PFSK-1 (cell line): Measurements from ENCODE around the gene ARHGEF10L.

ENCODE experiments used
- FOXP2 ChIP-seq: optimal IDR thresholded peaks from 2 replicates; pipeline ENCODE3; 2011; ENCODE audit warnings: borderline replicate concordance, control low read depth, inconsistent platforms; ENCODE audit not compliant: insufficient read depth; ENCODE audit errors: extremely low read length, extremely low read depth
- POLR2AphosphoS5 ChIP-seq: IDR thresholded peaks from 2 replicates; pipeline ENCODE4 v1.6.1; 2012; ENCODE audit warnings: low read depth, mild to moderate bottlenecking, control low read depth, low read length, moderate library complexity
- SIN3A ChIP-seq: IDR thresholded peaks from 2 replicates; pipeline ENCODE4 v1.6.1; 2012; ENCODE audit warnings: mild to moderate bottlenecking, low read length, moderate library complexity, borderline replicate concordance; ENCODE audit not compliant: insufficient read depth
- TAF1 ChIP-seq: IDR thresholded peaks from 2 replicates; pipeline ENCODE4 v1.6.1; 2012; ENCODE audit warnings: low read length, control low read depth, borderline replicate concordance; ENCODE audit not compliant: insufficient read depth
- TF ChIP-seq, protein P1 (sequence below), 2 experiments: IDR thresholded peaks; 2 replicates each; pipeline versions ENCODE4 v1.6.1 to v1.8.0; 2011 to 2012; ENCODE audit warnings: low read depth in 2 of 2, low read length in 2 of 2, control low read depth in 1 of 2, inconsistent platforms in 1 of 2, mild to moderate bottlenecking in 1 of 2, moderate library complexity in 1 of 2; ENCODE audit not compliant: insufficient read depth in 1 of 2

Gene ARHGEF10L

DNA sequence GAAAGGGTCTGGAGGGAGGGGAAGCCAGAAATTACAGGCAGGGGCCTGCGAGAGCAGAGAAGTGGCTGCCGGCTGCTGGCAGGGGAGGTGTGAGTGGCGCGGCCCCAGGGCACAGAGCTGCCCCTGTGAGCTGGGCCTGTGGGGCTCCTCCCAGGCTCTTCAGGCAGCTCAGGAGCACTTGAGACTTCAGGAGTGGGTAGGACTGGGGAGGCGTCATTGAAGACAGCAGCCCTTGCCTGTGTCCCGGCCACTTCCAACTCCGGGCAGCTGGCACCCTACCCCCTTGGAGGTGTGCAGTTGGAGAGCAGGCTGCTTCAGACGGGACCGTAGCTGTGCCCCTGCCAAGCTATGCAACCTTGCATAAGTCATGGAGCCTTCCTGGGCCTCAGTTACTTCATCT is 128.1 kb downstream of the ARHGEF10L start:
- no peak for TF ChIP-seq SIN3A
- no peak for TF ChIP-seq POLR2AphosphoS5

GRCh38 chr1:17668195-17668594 is 128.7 kb downstream of the ARHGEF10L start:
- TF ChIP-seq POLR2AphosphoS5 (no peak), SIN3A (no peak), FOXP2 (no peak), TAF1 (no peak)

DNA sequence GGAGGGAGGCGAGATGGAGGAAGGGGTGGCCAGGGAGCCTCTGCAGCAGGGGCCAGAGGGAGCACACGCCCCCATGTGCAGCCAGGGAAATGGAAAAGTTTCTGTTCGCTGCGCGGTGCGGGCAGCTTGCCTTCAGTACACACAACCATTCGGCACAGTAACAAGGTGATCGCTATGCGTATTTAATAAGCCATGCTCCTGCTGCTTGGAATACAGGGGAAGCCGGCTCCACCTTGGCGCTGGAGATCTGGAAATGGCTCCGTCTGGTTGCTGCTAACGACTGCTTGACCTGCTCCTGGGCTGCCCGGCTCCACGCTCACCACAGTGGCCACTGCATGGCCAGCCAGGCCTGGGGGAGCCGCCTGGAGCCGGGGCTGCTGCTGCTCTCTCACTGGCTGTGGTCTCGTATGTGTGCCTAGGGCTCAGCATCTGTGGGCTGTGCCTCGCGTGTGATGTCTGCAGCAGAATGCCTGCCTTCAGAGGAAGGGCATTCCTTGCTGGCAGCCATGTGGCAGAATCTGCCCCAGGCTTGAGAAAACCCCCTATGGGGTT is 129.2 kb downstream of the ARHGEF10L start:
- TF ChIP-seq TAF1 = no peak
- TF ChIP-seq SIN3A = no peak
- TF ChIP-seq, protein P1, sequence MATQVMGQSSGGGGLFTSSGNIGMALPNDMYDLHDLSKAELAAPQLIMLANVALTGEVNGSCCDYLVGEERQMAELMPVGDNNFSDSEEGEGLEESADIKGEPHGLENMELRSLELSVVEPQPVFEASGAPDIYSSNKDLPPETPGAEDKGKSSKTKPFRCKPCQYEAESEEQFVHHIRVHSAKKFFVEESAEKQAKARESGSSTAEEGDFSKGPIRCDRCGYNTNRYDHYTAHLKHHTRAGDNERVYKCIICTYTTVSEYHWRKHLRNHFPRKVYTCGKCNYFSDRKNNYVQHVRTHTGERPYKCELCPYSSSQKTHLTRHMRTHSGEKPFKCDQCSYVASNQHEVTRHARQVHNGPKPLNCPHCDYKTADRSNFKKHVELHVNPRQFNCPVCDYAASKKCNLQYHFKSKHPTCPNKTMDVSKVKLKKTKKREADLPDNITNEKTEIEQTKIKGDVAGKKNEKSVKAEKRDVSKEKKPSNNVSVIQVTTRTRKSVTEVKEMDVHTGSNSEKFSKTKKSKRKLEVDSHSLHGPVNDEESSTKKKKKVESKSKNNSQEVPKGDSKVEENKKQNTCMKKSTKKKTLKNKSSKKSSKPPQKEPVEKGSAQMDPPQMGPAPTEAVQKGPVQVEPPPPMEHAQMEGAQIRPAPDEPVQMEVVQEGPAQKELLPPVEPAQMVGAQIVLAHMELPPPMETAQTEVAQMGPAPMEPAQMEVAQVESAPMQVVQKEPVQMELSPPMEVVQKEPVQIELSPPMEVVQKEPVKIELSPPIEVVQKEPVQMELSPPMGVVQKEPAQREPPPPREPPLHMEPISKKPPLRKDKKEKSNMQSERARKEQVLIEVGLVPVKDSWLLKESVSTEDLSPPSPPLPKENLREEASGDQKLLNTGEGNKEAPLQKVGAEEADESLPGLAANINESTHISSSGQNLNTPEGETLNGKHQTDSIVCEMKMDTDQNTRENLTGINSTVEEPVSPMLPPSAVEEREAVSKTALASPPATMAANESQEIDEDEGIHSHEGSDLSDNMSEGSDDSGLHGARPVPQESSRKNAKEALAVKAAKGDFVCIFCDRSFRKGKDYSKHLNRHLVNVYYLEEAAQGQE (IDR thresholded peaks at IDR 0.05; ENCODE audit: insufficient read depth in 1 of 2, low read depth in 2 of 2, low read length in 2 of 2) = no peak

- no peak for TF ChIP-seq SIN3A
- TF ChIP-seq FOXP2 = no peak
- TF ChIP-seq, protein P1 (IDR thresholded peaks at IDR 0.05; ENCODE audit: insufficient read depth in 1 of 2, low read depth in 2 of 2, low read length in 2 of 2) = no peak
- no peak for TF ChIP-seq TAF1
- no peak for TF ChIP-seq POLR2AphosphoS5
These were observed 129.8 kb downstream of the ARHGEF10L start for GRCh38 chr1:17669305-17669704.

DNA sequence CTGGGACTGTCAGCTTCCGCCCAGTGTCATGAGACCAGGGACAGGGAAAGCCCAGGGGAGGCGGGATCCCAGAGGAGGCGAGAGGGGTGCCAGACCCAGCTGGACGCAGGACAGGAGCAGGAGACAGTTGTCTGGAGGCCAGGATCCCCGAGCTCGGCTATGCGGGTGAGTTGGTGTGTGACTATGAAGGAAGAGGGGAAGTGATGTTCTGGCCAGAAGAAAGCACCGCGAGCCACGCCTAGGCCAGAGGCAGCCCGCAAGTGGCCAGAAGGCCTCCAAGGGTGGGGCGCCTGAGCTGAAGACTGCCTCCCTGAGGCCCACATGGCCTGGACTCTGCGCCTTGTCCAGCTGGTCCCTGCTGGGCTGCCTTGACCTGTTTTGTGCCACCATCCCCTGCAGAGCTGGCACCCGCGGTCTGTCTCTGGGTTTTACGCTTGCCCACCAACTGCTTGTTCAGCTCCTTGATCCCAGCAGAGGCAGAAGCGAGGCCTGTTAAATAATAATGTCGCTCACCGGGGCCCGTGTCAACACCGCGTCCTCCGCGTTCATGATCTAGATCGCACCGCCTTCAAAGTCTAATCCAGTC is 130.5 kb downstream of the ARHGEF10L start:
- no peak for TF ChIP-seq POLR2AphosphoS5

DNA sequence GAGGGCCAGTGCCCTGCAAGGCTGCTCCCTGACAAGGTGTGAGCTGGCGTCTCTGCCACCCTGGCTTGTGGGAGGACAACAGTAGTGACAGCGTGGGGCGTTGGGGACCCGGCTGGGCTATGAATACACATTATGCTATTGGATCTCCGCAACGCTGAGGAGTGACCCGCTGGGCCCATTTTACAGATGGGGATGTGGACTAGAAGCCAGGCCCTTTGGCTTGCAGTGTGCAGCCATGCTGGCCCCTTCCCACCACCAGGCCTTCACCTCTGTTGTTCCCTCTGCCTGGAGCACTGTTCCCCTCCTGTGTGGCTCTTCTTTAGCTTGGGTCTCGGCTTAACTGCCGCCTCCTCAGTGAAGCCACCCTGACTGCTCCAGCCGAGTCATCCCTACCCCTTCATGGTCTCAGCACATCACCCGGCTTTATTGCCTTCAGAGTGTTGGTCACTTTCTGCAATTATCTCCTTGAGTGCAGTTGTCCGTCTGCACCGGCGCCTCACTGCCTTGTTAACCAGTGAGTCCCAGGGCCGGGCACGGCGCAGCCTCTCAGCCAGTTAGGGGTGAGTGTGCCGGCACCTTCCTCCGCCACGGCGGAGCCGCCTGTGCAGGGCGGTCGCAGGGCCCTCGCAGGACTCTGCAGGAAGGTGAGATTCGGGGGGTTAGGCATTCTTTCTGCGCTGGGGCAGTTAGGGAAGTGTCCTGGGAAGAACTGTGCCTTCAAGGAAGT is 131.3 kb downstream of the ARHGEF10L start:
- TF ChIP-seq, protein P1 (IDR thresholded peaks at IDR 0.05; ENCODE audit: insufficient read depth in 1 of 2, low read depth in 2 of 2, low read length in 2 of 2) = no peak
- no peak for TF ChIP-seq FOXP2
- TF ChIP-seq POLR2AphosphoS5 = no peak
- no peak for TF ChIP-seq SIN3A
- no peak for TF ChIP-seq TAF1
